Karpas-422 (cell line): ENCODE results near the gene UTP25. TPM values are rescaled to one million over a fixed set of nuclear protein-coding genes. Genes with fewer than 3 reads are reported as not detected.
A peak's percentile ranks its signal among the peaks of the same experiment; 100 is the strongest.
"Not testable (repeated sequence)": the region's sequence is repeated elsewhere in the genome, so short reads cannot be mapped to it uniquely, and the experiment has no call there.

ENCODE experiments used
- DNase-seq: peaks from one replicate; pipeline ENCODE4 v3.0.0-alpha.2; 2015
- H2AFZ ChIP-seq: fragments of 200-600 bp; sonication (generic); 2 replicates; pipeline ENCODE4 v1.6.1; 2014; ENCODE audit warnings: antibody characterized with exemption, low read length, mixed read lengths
- H3K27ac ChIP-seq: fragments of 200-600 bp; sonication (generic); 2 replicates; pipeline ENCODE4 v1.5.1; 2014; ENCODE audit warnings: mild to moderate bottlenecking, low read length, moderate library complexity
- H3K27me3 ChIP-seq: fragments of 200-600 bp; sonication (generic); 2 replicates; pipeline ENCODE4 v1.6.1; 2014; ENCODE audit warnings: low read length, mixed read lengths
- H3K36me3 ChIP-seq: fragments of 200-600 bp; sonication (generic); 2 replicates; pipeline ENCODE4 v1.6.1; 2014; ENCODE audit warnings: low read length, mixed read lengths; ENCODE audit not compliant: insufficient read depth
- H3K4me1 ChIP-seq: fragments of 200-600 bp; sonication (generic); 2 replicates; pipeline ENCODE4 v1.6.1; 2014; ENCODE audit warnings: mild to moderate bottlenecking, low read length, mixed read lengths
- H3K4me2 ChIP-seq: fragments of 200-600 bp; sonication (generic); 2 replicates; pipeline ENCODE4 v1.6.1; 2014; ENCODE audit warnings: low read length, low read depth, mild to moderate bottlenecking; ENCODE audit not compliant: poor library complexity, severe bottlenecking
- H3K4me3 ChIP-seq: fragments of 200-600 bp; sonication (generic); 2 replicates; pipeline ENCODE4 v1.5.1; 2014; ENCODE audit warnings: mild to moderate bottlenecking, antibody characterized with exemption, low read length, mixed read lengths
- H3K79me2 ChIP-seq: fragments of 200-600 bp; sonication (generic); 2 replicates; pipeline ENCODE4 v1.6.1; 2014; ENCODE audit warnings: mild to moderate bottlenecking, low read length, mixed read lengths
- H3K9ac ChIP-seq: fragments of 200-600 bp; sonication (generic); 2 replicates; pipeline ENCODE4 v1.6.0; 2014; ENCODE audit warnings: low read length
- H3K9me2 ChIP-seq: fragments of 200-600 bp; sonication (generic), shearing (Covaris generic); replicated peaks from 2 replicates; pipeline ENCODE4 v1.6.0; 2014; ENCODE audit warnings: mild to moderate bottlenecking, low read length, moderate library complexity; ENCODE audit not compliant: insufficient read depth
- H3K9me3 ChIP-seq: fragments of 300-700, 200-600 bp; sonication (generic); 2 replicates; pipeline ENCODE4 v1.6.1; 2014; ENCODE audit warnings: low read length, mixed read lengths
- H4K20me1 ChIP-seq: fragments of 200-600 bp; sonication (generic); 2 replicates; pipeline ENCODE4 v1.6.1; 2014; ENCODE audit warnings: mild to moderate bottlenecking, antibody characterized with exemption, low read length, low read depth; ENCODE audit not compliant: insufficient read depth
- total RNA-seq: library from RNA; depleted of rRNA; stranded (reverse); fragments of >200 nt; shearing (Covaris generic); gene quantifications from 2 replicates; pipeline ENCODE4 v1.2.3, GENCODE V29; 2014; ENCODE audit warnings: low replicate concordance

The UTP25 gene
- total RNA-seq, 1 experiment from 2014 or later: 11.7 TPM

GRCh38 chr1:209895709-209896108, 67.9 kb downstream of the UTP25 start:
- H3K4me1 ChIP-seq: no peaks in the 10 kb centered on the region
- H3K4me3 ChIP-seq: no peak overlapping the region
- no peak overlapping the region for H3K9ac ChIP-seq
- no peaks in the 10 kb centered on the region for H3K9me2 ChIP-seq
- H3K36me3 ChIP-seq: no peaks in the 10 kb centered on the region
- no peak for DNase-seq
- H3K27me3 ChIP-seq: no peaks in the 10 kb centered on the region
- no peak overlapping the region for H2AFZ ChIP-seq
- no peaks in the 10 kb centered on the region for H3K9me3 ChIP-seq
- no peaks in the 10 kb centered on the region for H3K79me2 ChIP-seq
- H3K4me2 ChIP-seq: no peak overlapping the region
- H3K27ac ChIP-seq: no peak overlapping the region
- no peaks in the 10 kb centered on the region for H4K20me1 ChIP-seq

GRCh38 chr1:209896346-209896745, 68.6 kb downstream of the UTP25 start:
- H3K36me3 ChIP-seq: no peaks in the 10 kb centered on the region
- no peaks in the 10 kb centered on the region for H3K27me3 ChIP-seq
- H3K79me2 ChIP-seq: no peaks in the 10 kb centered on the region
- H3K4me2 ChIP-seq: no peak overlapping the region
- H3K9me3 ChIP-seq: no peaks in the 10 kb centered on the region
- H3K27ac ChIP-seq: no peak overlapping the region
- no peaks in the 10 kb centered on the region for H3K9me2 ChIP-seq
- no peak overlapping the region for H3K4me3 ChIP-seq
- no peaks in the 10 kb centered on the region for H4K20me1 ChIP-seq
- H3K4me1 ChIP-seq: no peaks in the 10 kb centered on the region
- H3K9ac ChIP-seq: no peak overlapping the region
- no peak for DNase-seq
- H2AFZ ChIP-seq: no peak overlapping the region

GRCh38 chr1:209898271-209898670, 70.5 kb downstream of the UTP25 start:
- H3K27me3 ChIP-seq, DNase-seq, H3K9me2 ChIP-seq, H3K4me1 ChIP-seq, H3K4me2 ChIP-seq, H4K20me1 ChIP-seq, H3K4me3 ChIP-seq, H3K79me2 ChIP-seq, H3K9ac ChIP-seq, H3K36me3 ChIP-seq, H2AFZ ChIP-seq, H3K27ac ChIP-seq, H3K9me3 ChIP-seq: not testable (repeated sequence)

GRCh38 chr1:209898851-209899250, 71.1 kb downstream of the UTP25 start:
- not testable (repeated sequence) for H3K27ac ChIP-seq, DNase-seq, H3K36me3 ChIP-seq, H3K4me2 ChIP-seq, H3K9ac ChIP-seq, H3K9me3 ChIP-seq, H3K79me2 ChIP-seq, H3K9me2 ChIP-seq, H2AFZ ChIP-seq, H3K4me3 ChIP-seq, H4K20me1 ChIP-seq, H3K4me1 ChIP-seq, H3K27me3 ChIP-seq

- Histone ChIP-seq H3K27ac (no peak overlapping the region), H3K27me3 (no peaks in the 10 kb centered on the region), H3K9ac (no peak overlapping the region), H3K4me1 (no peaks in the 10 kb centered on the region), H3K9me2 (no peaks in the 10 kb centered on the region), H3K79me2 (no peaks in the 10 kb centered on the region), H2AFZ (no peak overlapping the region), H3K36me3 (no peaks in the 10 kb centered on the region), H3K9me3 (no peaks in the 10 kb centered on the region), H4K20me1 (no peaks in the 10 kb centered on the region), H3K4me3 (no peak overlapping the region), H3K4me2 (no peak overlapping the region)
- DNase-seq: peak; percentile 82
Observed at GRCh38 chr1:209899948-209900347, 72.2 kb downstream of the UTP25 start.

GRCh38 chr1:209900734-209901133, 73.0 kb downstream of the UTP25 start:
- Histone ChIP-seq H3K27me3 (no peaks in the 10 kb centered on the region), H3K79me2 (no peaks in the 10 kb centered on the region), H4K20me1 (no peaks in the 10 kb centered on the region), H2AFZ (no peak overlapping the region), H3K4me1 (no peaks in the 10 kb centered on the region), H3K9me2 (no peaks in the 10 kb centered on the region), H3K9ac (no peak overlapping the region), H3K36me3 (no peaks in the 10 kb centered on the region), H3K9me3 (no peaks in the 10 kb centered on the region), H3K4me2 (no peak overlapping the region), H3K4me3 (no peak overlapping the region), H3K27ac (no peak overlapping the region)
- no peak for DNase-seq

GRCh38 chr1:209901211-209901610, 73.4 kb downstream of the UTP25 start:
- Histone ChIP-seq H3K9ac (no peak overlapping the region), H3K79me2 (no peaks in the 10 kb centered on the region), H3K4me2 (no peak overlapping the region), H3K36me3 (no peaks in the 10 kb centered on the region), H3K27ac (no peak overlapping the region), H3K4me1 (no peaks in the 10 kb centered on the region), H3K27me3 (no peaks in the 10 kb centered on the region), H3K9me3 (no peaks in the 10 kb centered on the region), H2AFZ (no peak overlapping the region), H3K9me2 (no peaks in the 10 kb centered on the region), H3K4me3 (no peak overlapping the region), H4K20me1 (no peaks in the 10 kb centered on the region)
- no peak for DNase-seq

- H3K4me1 ChIP-seq: not testable (repeated sequence)
Observed at GRCh38 chr1:209904774-209905173, 77.0 kb downstream of the UTP25 start.

More at GRCh38 chr1:209904774-209905173, 77.0 kb downstream of the UTP25 start:
- not testable (repeated sequence) for DNase-seq, H3K27me3 ChIP-seq, H3K9me3 ChIP-seq, H2AFZ ChIP-seq, H3K4me2 ChIP-seq, H3K79me2 ChIP-seq, H3K27ac ChIP-seq, H3K36me3 ChIP-seq, H3K9ac ChIP-seq, H3K9me2 ChIP-seq, H3K4me3 ChIP-seq, H4K20me1 ChIP-seq
